Stomach (tissue), 19 donors: ENCODE measurements around the gene FJX1. TPM values are rescaled to one million over a fixed set of nuclear protein-coding genes. Genes with fewer than 3 reads are reported as not detected.
A peak's percentile ranks its signal among the peaks of the same experiment; 100 is the strongest.

Experiments used
- DNase-seq, 2 donors: peaks; one replicate each; pipeline versions ENCODE4 v3.0.0 to v3.0.0-alpha.2; 2013 to 2019
- H3K27ac ChIP-seq, 5 donors: fragments of 200-600 bp in 4 of 5; sonication (generic) in 4 of 5; one replicate each; pipeline ENCODE4 v1.5.1; 2013 to 2019; ENCODE audit warnings: mild to moderate bottlenecking in 1 of 5, moderate library complexity in 1 of 5
- H3K27me3 ChIP-seq, 3 donors: fragments of 200-600 bp; sonication (generic); one replicate each; pipeline ENCODE4 v1.5.1; 2017 to 2019; ENCODE audit warnings: mixed run types in 1 of 3
- H3K36me3 ChIP-seq, 4 donors: fragments of 200-600 bp; sonication (generic); 1 replicate in 3 of 4; 2 replicates in 1 of 4; pipeline ENCODE4 v1.5.1; 2016 to 2019
- H3K4me1 ChIP-seq, 4 donors: fragments of 200-600 bp; sonication (generic); one replicate each; pipeline ENCODE4 v1.5.1; 2016 to 2019
- H3K4me3 ChIP-seq, 4 donors: fragments of 200-600 bp; sonication (generic) in 3 of 4; one replicate each; pipeline ENCODE4 v1.5.1; 2016 to 2019; ENCODE audit warnings: mild to moderate bottlenecking in 1 of 4
- H3K9me3 ChIP-seq, 4 donors: fragments of 200-600 bp; sonication (generic); one replicate each; pipeline ENCODE4 v1.5.1; 2016 to 2019
- CTCF ChIP-seq, 7 experiments: fragments of 450-650 bp in 4 of 7; fragments of 200-600 bp in 3 of 7; sonication (generic) in 3 of 7; IDR thresholded peaks; one replicate each; pipeline ENCODE4 v1.5.1; 2016 to 2019; ENCODE audit warnings: antibody characterized with exemption in 7 of 7, control low read depth in 2 of 7, mild to moderate bottlenecking in 1 of 7
- EP300 ChIP-seq: sonication (generic); formaldehyde crosslinking; IDR thresholded peaks from one replicate; pipeline ENCODE4 v1.6.1; 2017; ENCODE audit warnings: antibody characterized with exemption
- POLR2A ChIP-seq, 4 donors: fragments of 450-650 bp; IDR thresholded peaks; one replicate each; pipeline ENCODE4 v1.6.1; 2016; ENCODE audit warnings: antibody characterized with exemption in 4 of 4, control low read depth in 2 of 4, mild to moderate bottlenecking in 1 of 4, moderate library complexity in 1 of 4
- POLR2AphosphoS5 ChIP-seq, 3 donors: sonication (generic); formaldehyde crosslinking; IDR thresholded peaks; one replicate each; pipeline ENCODE4 v1.6.1; 2016; ENCODE audit warnings: antibody characterized with exemption in 3 of 3
- WGBS, 5 donors: extraction: QIAGEN DNeasy Blood & Tissue Kit in 3 of 5; methylation state at CpG; one replicate each; pipeline versions ENCODE4 v1.1.5 to v1.1.7; 2013 to 2018; 5-methylcytosine and 5-hydroxymethylcytosine counted together
- intact Hi-C: fragments of 100-400 bp; cut with DNase I; formaldehyde crosslinking; loops from one replicate; pipeline ENCODE4 v1.15.1; 2023; ENCODE audit warnings: low total_unique reads
- long read RNA-seq, 10 donors: transcript quantifications; one replicate each; lab custom pipeline, GENCODE V29; 2026
- polyA plus RNA-seq, 3 donors: library from polyadenylated mRNA; stranded (reverse); fragments of 200-250 nt; gene quantifications; one replicate each; pipeline ENCODE4 v1.2.3, GENCODE V29; 2013
- total RNA-seq, 5 donors: library from RNA; depleted of rRNA; stranded (reverse); fragments of >200 nt; gene quantifications; one replicate each; pipeline versions ENCODE4 v1.1.0 to v1.2.3, GENCODE V29; 2014 to 2016
- donor health status: healthy with polysubstance abuse.
- donor health status: Bipolar disorder and iron deficiency.
- donor health status: healthy.

The FJX1 gene
- 1 to 10 TPM in 2 of 5 donors, under 1 TPM in 1, not detected in 2; 0.45 to 5.2 (median 3.7) TPM for total RNA-seq
- polyA plus RNA-seq: 1 to 10 TPM in 2 of 3 donors, under 1 TPM in 1; 0.46 to 4.2 (median 2.6) TPM
- long read RNA-seq, donor 1, partial matches to known transcripts: 0 of 2 reads
- long read RNA-seq, donor 1, other reads (novel, unspliced or antisense): 0 of 2 reads
- long read RNA-seq, donor 2, partial matches to known transcripts: 0 of 3 reads
- long read RNA-seq, donor 2, other reads (novel, unspliced or antisense): 0 of 3 reads
- long read RNA-seq, donor 3, transcript FJX1-201 (1 exons, 2,450 nt): major isoform, 7 of 7 reads
- long read RNA-seq, donor 3, partial matches to known transcripts: 0 of 7 reads
- long read RNA-seq, donor 3, other reads (novel, unspliced or antisense): 0 of 7 reads
- long read RNA-seq, donor 4: 0 reads
- long read RNA-seq, donor 5, transcript FJX1-201 (1 exons, 2,450 nt): major isoform, 12 of 12 reads
- long read RNA-seq, donor 5, partial matches to known transcripts: 0 of 12 reads
- long read RNA-seq, donor 5, other reads (novel, unspliced or antisense): 0 of 12 reads
- long read RNA-seq, donor 6, transcript FJX1-201 (1 exons, 2,450 nt): major isoform, 11 of 11 reads
- long read RNA-seq, donor 6, partial matches to known transcripts: 0 of 11 reads
- long read RNA-seq, donor 6, other reads (novel, unspliced or antisense): 0 of 11 reads
- long read RNA-seq, donor 7, transcript FJX1-201 (1 exons, 2,450 nt): major isoform, 5 of 5 reads
- long read RNA-seq, donor 7, partial matches to known transcripts: 0 of 5 reads
- long read RNA-seq, donor 7, other reads (novel, unspliced or antisense): 0 of 5 reads
- long read RNA-seq, donor 8, transcript FJX1-201 (1 exons, 2,450 nt): major isoform, 7 of 7 reads
- long read RNA-seq, donor 8, partial matches to known transcripts: 0 of 7 reads
- long read RNA-seq, donor 8, other reads (novel, unspliced or antisense): 0 of 7 reads
- long read RNA-seq, donor 9, transcript FJX1-201 (1 exons, 2,450 nt): major isoform, 9 of 9 reads
- long read RNA-seq, donor 9, partial matches to known transcripts: 0 of 9 reads
- long read RNA-seq, donor 9, other reads (novel, unspliced or antisense): 0 of 9 reads
- long read RNA-seq, donor 10: 0 reads

- Histone ChIP-seq H3K4me3 (peak within 1 kb of the TSS; percentile 60 to 77 (median 63)), H3K36me3 (no peaks in the 10 kb centered on the region), H3K9me3 (no peaks in the 10 kb centered on the region), H3K4me1 (peaks cover 17 to 49% (median 36%) of the 10 kb centered on the region in 4 donors), H3K27me3 (peaks cover 0 to 80% (median 49%) of the 10 kb centered on the region in 3 donors), H3K27ac (peak within 1 kb of the TSS; percentile 63 to 86 (median 80))
- 1 to 4% (median 2%) methylated on average over 27 to 51 of the region's 57 CpGs for WGBS, 5 donors
- DNase-seq: peak in 1 of 2 donors; percentile 88
- intact Hi-C loops: loop anchor here (5.0 to 10.0 kb wide), 3 partner anchors 197 to 649 kb away; no protein-coding TSS in a partner anchor
- TF ChIP-seq EP300 (no peak), CTCF (IDR thresholded peaks at IDR 0.05) (no peak), POLR2A (IDR thresholded peaks at IDR 0.05) (no peak), POLR2AphosphoS5 (IDR thresholded peaks at IDR 0.05) (no peak)
These were observed at the start of gene FJX1 for GRCh38 chr11:35617687-35618496. TSS of gene FJX1 (plus strand) at chr11:35618460. CDS start at chr11:35618637, 177 bp downstream.

- intact Hi-C loops: no loop called here
- H3K36me3 ChIP-seq: no peaks in the 10 kb centered on the region
- peaks cover 0 to 3% (median 0%) of the 10 kb centered on the region in 4 donors for H3K9me3 ChIP-seq
- H3K4me3 ChIP-seq: no peak overlapping the region
- no peak overlapping the region for H3K27ac ChIP-seq
- H3K27me3 ChIP-seq: peaks cover 0 to 9% (median 0%) of the 10 kb centered on the region in 3 donors
- TF ChIP-seq POLR2AphosphoS5 (IDR thresholded peaks at IDR 0.05): no peak
- TF ChIP-seq POLR2A (IDR thresholded peaks at IDR 0.05): no peak
- TF ChIP-seq EP300: no peak
- TF ChIP-seq CTCF (IDR thresholded peaks at IDR 0.05): no peak
- 54 to 88% (median 68%) methylated on average over 3 of the region's 3 CpGs for WGBS, 5 donors
- no peaks in the 10 kb centered on the region for H3K4me1 ChIP-seq
- no peak for DNase-seq
These were observed 46.6 kb upstream of the FJX1 start for GRCh38 chr11:35571696-35572095.

- H3K4me3 ChIP-seq: no peak overlapping the region
- H3K9me3 ChIP-seq: no peaks in the 10 kb centered on the region
- H3K27me3 ChIP-seq: peaks cover 0 to 13% (median 0%) of the 10 kb centered on the region in 3 donors
- intact Hi-C loops: no loop called here
- TF ChIP-seq EP300 (no peak), POLR2AphosphoS5 (IDR thresholded peaks at IDR 0.05) (peak in 1 of 3 donors; percentile 7)
- DNase-seq: no peak
- no peak overlapping the region for H3K27ac ChIP-seq
- 67 to 75% (median 70%) methylated on average over 7 of the region's 7 CpGs for WGBS, 5 donors
- no peaks in the 10 kb centered on the region for H3K4me1 ChIP-seq
- no peaks in the 10 kb centered on the region for H3K36me3 ChIP-seq
These were observed 38.5 kb upstream of the FJX1 start for GRCh38 chr11:35579557-35580396.

- no peak for DNase-seq
- Histone ChIP-seq H3K9me3 (no peaks in the 10 kb centered on the region), H3K4me3 (no peak overlapping the region), H3K27ac (no peak overlapping the region), H3K27me3 (peaks cover 0 to 16% (median 0%) of the 10 kb centered on the region in 3 donors), H3K4me1 (no peaks in the 10 kb centered on the region), H3K36me3 (no peaks in the 10 kb centered on the region)
- 89 to 98% (median 93%) methylated on average over 2 of the region's 2 CpGs for WGBS, 5 donors
- intact Hi-C loops: no loop called here
- no peak for TF ChIP-seq POLR2AphosphoS5 (IDR thresholded peaks at IDR 0.05)
- no peak for TF ChIP-seq CTCF (IDR thresholded peaks at IDR 0.05)
- TF ChIP-seq EP300: no peak
- TF ChIP-seq POLR2A (IDR thresholded peaks at IDR 0.05): no peak
These were observed 37.9 kb upstream of the FJX1 start for GRCh38 chr11:35580397-35580781.
